Duodenal mucosa (tissue), 2 donors: ENCODE data around the gene WRAP73.

Experiments
- H3K27ac ChIP-seq: one replicate; pipeline ENCODE4 v1.7.0; 2013; ENCODE audit warnings: low read depth, low read length
- H3K27me3 ChIP-seq, 2 donors: one replicate each; pipeline ENCODE4 v1.7.0; 2013; ENCODE audit warnings: low read length in 2 of 2, control low read depth in 1 of 2; ENCODE audit not compliant: insufficient read depth in 2 of 2, control insufficient read depth in 1 of 2
- H3K36me3 ChIP-seq, 2 donors: one replicate each; pipeline ENCODE4 v1.7.0; 2013; ENCODE audit warnings: low read length in 2 of 2, control low read depth in 1 of 2; ENCODE audit not compliant: insufficient read depth in 2 of 2, control insufficient read depth in 1 of 2
- H3K4me1 ChIP-seq, 2 donors: one replicate each; pipeline ENCODE4 v1.7.0; 2013; ENCODE audit warnings: low read length in 2 of 2, control low read depth in 1 of 2; ENCODE audit not compliant: insufficient read depth in 2 of 2, control insufficient read depth in 1 of 2
- H3K4me3 ChIP-seq, 2 donors: one replicate each; pipeline ENCODE4 v1.7.0; 2013; ENCODE audit warnings: low read length in 2 of 2, low read depth in 1 of 2
- H3K9ac ChIP-seq, 2 donors: one replicate each; pipeline ENCODE4 v1.7.0; 2013; ENCODE audit warnings: low read length in 2 of 2, low read depth in 1 of 2
- H3K9me3 ChIP-seq, 2 donors: one replicate each; pipeline ENCODE4 v1.7.0; 2013; ENCODE audit warnings: low read length in 2 of 2, control low read depth in 1 of 2; ENCODE audit not compliant: control insufficient read depth in 1 of 2

The WRAP73 gene

GRCh38 chr1:3691421-3692204, 41.7 kb upstream of the WRAP73 start:
- H3K9ac ChIP-seq: no peak overlapping the region
- no peaks in the 10 kb centered on the region for H3K9me3 ChIP-seq
- no peaks in the 10 kb centered on the region for H3K36me3 ChIP-seq
- H3K27me3 ChIP-seq: peaks cover 0 to 9% of the 10 kb centered on the region in 2 donors
- no peak overlapping the region for H3K27ac ChIP-seq
- no peak overlapping the region for H3K4me3 ChIP-seq
- no peaks in the 10 kb centered on the region for H3K4me1 ChIP-seq

GRCh38 chr1:3690282-3691065, 40.6 kb upstream of the WRAP73 start:
- Histone ChIP-seq H3K27ac (no peak overlapping the region), H3K4me3 (no peak overlapping the region), H3K36me3 (no peaks in the 10 kb centered on the region), H3K9me3 (no peaks in the 10 kb centered on the region), H3K27me3 (peaks cover under 1 to 3% of the 10 kb centered on the region in 2 donors), H3K9ac (no peak overlapping the region), H3K4me1 (no peaks in the 10 kb centered on the region)

GRCh38 chr1:3689138-3689750, 39.3 kb upstream of the WRAP73 start:
- no peak overlapping the region for H3K9ac ChIP-seq
- no peaks in the 10 kb centered on the region for H3K36me3 ChIP-seq
- peaks cover 7 to 12% of the 10 kb centered on the region in 2 donors for H3K27me3 ChIP-seq
- no peak overlapping the region for H3K4me3 ChIP-seq
- no peaks in the 10 kb centered on the region for H3K9me3 ChIP-seq
- H3K4me1 ChIP-seq: no peaks in the 10 kb centered on the region
- H3K27ac ChIP-seq: no peak overlapping the region

- Histone ChIP-seq H3K4me1 (no peaks in the 10 kb centered on the region), H3K27me3 (peaks cover 7 to 18% of the 10 kb centered on the region in 2 donors), H3K36me3 (no peaks in the 10 kb centered on the region), H3K27ac (no peak overlapping the region), H3K9me3 (no peaks in the 10 kb centered on the region), H3K4me3 (no peak overlapping the region), H3K9ac (no peak overlapping the region)
Observed at GRCh38 chr1:3688356-3689137, 38.6 kb upstream of the WRAP73 start.

DNA sequence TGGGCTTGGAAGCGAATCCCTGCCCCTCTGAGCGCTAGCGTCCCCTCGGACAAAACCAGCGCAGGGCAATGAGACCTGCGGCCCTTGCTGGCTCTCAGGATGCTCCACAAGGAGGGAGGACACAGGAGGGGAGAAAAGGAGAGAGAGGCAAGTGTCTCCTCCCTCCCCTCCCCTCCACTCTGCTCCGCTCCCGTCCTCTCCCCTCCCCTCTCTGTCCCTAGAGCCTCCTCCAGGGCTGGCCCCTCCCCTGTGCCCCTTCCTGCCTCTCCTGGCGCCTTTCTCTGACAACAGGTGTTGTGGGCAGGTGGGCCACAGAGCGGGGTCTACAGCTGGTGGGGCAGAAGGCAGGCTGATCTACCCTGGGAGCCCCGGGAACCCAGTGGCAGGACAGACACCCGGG, 37.6 kb upstream of the WRAP73 start:
- H3K4me3 ChIP-seq: no peak overlapping the region
- H3K9ac ChIP-seq: no peak overlapping the region
- no peaks in the 10 kb centered on the region for H3K36me3 ChIP-seq
- no peak overlapping the region for H3K27ac ChIP-seq
- no peaks in the 10 kb centered on the region for H3K4me1 ChIP-seq
- no peaks in the 10 kb centered on the region for H3K9me3 ChIP-seq
- peaks cover 7 to 19% of the 10 kb centered on the region in 2 donors for H3K27me3 ChIP-seq

DNA sequence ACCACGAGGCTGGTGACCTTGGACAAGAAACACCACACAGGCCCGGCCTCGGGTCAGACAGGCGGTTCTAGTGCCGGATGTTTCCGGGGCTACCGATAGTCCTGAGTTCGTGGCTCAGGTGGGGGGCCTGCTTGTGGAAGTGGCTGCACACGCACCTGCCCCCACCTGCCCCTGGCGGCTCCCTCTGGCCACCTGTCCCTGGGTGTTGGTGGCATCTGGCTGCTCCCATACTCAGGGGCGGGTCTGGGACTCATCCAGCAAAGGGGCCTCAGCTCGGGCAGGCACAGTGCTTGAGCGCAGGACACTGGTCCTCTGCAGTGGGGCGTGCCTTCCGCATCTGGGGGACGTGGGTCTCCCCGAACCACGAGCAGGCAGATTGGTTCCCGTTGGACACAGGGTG, 36.0 kb upstream of the WRAP73 start:
- no peaks in the 10 kb centered on the region for H3K36me3 ChIP-seq
- H3K9ac ChIP-seq: no peak overlapping the region
- no peak overlapping the region for H3K4me3 ChIP-seq
- peaks cover 7 to 15% of the 10 kb centered on the region in 2 donors for H3K27me3 ChIP-seq
- no peaks in the 10 kb centered on the region for H3K4me1 ChIP-seq
- H3K27ac ChIP-seq: no peak overlapping the region
- no peaks in the 10 kb centered on the region for H3K9me3 ChIP-seq

- Histone ChIP-seq H3K27ac (no peak overlapping the region), H3K27me3 (peaks cover 7 to 15% of the 10 kb centered on the region in 2 donors), H3K4me1 (no peaks in the 10 kb centered on the region), H3K4me3 (no peak overlapping the region), H3K36me3 (no peaks in the 10 kb centered on the region), H3K9ac (no peak overlapping the region), H3K9me3 (no peaks in the 10 kb centered on the region)
Observed at GRCh38 chr1:3685222-3685621, 35.3 kb upstream of the WRAP73 start.

- Histone ChIP-seq H3K27ac (no peak overlapping the region), H3K4me1 (no peaks in the 10 kb centered on the region), H3K4me3 (no peak overlapping the region), H3K9ac (no peak overlapping the region), H3K27me3 (peaks cover 7 to 18% of the 10 kb centered on the region in 2 donors), H3K36me3 (no peaks in the 10 kb centered on the region), H3K9me3 (no peaks in the 10 kb centered on the region)
Observed at GRCh38 chr1:3683992-3684391, 34.1 kb upstream of the WRAP73 start.

DNA sequence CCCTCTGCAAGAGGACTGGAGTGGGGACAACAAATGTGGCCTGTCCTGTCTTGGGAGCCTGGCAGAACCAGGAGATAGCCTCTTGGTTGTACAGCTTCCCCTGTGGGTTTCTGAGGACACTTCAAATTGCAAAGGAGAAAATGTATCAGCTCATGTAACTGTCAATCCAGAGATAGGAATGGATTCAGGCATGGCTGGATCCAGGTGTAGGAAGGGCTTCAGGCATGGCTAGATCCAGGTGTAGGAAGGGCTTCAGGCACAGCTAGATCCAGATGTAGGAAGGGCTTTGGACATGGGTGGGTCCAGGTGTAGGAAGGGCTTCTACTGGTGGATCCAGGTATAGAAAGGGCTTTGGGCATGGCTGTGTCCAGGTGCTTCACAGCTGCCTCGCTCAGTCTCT, 33.3 kb upstream of the WRAP73 start:
- Histone ChIP-seq H3K4me3 (no peak overlapping the region), H3K9me3 (no peaks in the 10 kb centered on the region), H3K27me3 (peaks cover 7 to 21% of the 10 kb centered on the region in 2 donors), H3K9ac (no peak overlapping the region), H3K27ac (no peak overlapping the region), H3K36me3 (no peaks in the 10 kb centered on the region), H3K4me1 (no peaks in the 10 kb centered on the region)
